Effector memory CD4-positive, alpha-beta T cell (primary cell): Measurements from ENCODE around the gene RPS6KA5.
"Not testable (repeated sequence)": the region's sequence is repeated elsewhere in the genome, so short reads cannot be mapped to it uniquely, and the experiment has no call there.

Experiments
- DNase-seq, 3 donors: peaks; one replicate each; pipeline ENCODE4 v3.0.0-alpha.2; 2020
- H3K27ac ChIP-seq: 2 replicates; pipeline ENCODE4 v1.7.0; 2013; ENCODE audit warnings: mild to moderate bottlenecking, low read length, moderate library complexity; ENCODE audit not compliant: insufficient read depth, poor library complexity, severe bottlenecking
- H3K27me3 ChIP-seq: replicated peaks from 2 replicates; pipeline ENCODE4 v1.7.0; 2013; ENCODE audit warnings: mild to moderate bottlenecking, low read length; ENCODE audit not compliant: insufficient read depth, control insufficient read depth, poor library complexity, severe bottlenecking
- H3K36me3 ChIP-seq: 2 replicates; pipeline ENCODE4 v1.7.0; 2013; ENCODE audit warnings: mild to moderate bottlenecking, low read length, moderate library complexity; ENCODE audit not compliant: control insufficient read depth, insufficient read depth
- H3K4me1 ChIP-seq: 2 replicates; pipeline ENCODE4 v1.7.0; 2013; ENCODE audit warnings: low read length, mild to moderate bottlenecking; ENCODE audit not compliant: control insufficient read depth, insufficient read depth, poor library complexity, severe bottlenecking
- H3K4me3 ChIP-seq: 2 replicates; pipeline ENCODE4 v1.7.0; 2013; ENCODE audit warnings: low read length, low read depth, mild to moderate bottlenecking; ENCODE audit not compliant: insufficient read depth, poor library complexity, severe bottlenecking
- H3K9me3 ChIP-seq: 2 replicates; pipeline ENCODE4 v1.7.0; 2013; ENCODE audit warnings: mild to moderate bottlenecking, low read length, moderate library complexity; ENCODE audit not compliant: control insufficient read depth

Gene RPS6KA5

DNA sequence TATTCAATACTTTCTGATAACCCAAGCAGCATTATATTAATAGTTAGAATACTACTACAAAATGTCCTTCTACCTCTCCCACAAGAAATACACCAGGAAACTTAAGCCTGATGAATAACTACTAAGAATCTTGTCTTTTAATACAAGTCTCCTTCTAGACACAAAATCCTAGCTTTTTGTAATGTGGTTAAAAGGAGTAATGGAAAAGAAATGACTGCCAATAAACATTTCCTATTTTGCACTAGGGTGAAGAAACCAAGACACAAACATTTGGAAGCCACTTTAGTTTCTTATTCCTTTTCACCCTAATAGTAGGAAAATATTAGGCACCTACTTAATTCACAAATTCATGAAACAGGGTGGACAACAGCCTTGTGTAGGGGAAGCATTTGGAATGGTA, 192.9 kb downstream of the RPS6KA5 start:
- no peak for DNase-seq
- no peaks in the 10 kb centered on the region for H3K27me3 ChIP-seq
- no peaks in the 10 kb centered on the region for H3K9me3 ChIP-seq
- H3K36me3 ChIP-seq: no peaks in the 10 kb centered on the region
- H3K4me1 ChIP-seq: no peaks in the 10 kb centered on the region
- no peak overlapping the region for H3K4me3 ChIP-seq
- H3K27ac ChIP-seq: no peak overlapping the region

DNA sequence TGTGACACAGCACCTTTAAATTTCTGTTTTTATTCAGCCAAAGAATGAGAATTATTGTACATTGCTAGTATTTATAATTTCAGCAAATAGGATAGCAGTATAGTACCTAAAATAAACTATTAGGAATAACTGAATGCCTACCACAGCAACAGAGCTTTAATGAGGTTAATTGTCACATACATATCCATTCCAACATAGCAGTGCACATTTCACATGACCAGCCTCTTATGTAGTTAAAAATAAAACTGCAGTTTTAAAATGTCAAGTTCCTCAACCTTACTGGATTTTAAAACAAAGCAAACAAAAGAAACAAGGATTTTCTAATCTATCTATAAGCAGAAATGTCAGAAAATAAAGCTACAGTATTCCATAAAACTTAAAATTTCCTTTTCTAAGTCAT, 193.6 kb downstream of the RPS6KA5 start:
- H3K4me3 ChIP-seq: no peak overlapping the region
- no peak for DNase-seq
- H3K27ac ChIP-seq: no peak overlapping the region
- no peaks in the 10 kb centered on the region for H3K27me3 ChIP-seq
- no peaks in the 10 kb centered on the region for H3K9me3 ChIP-seq
- H3K36me3 ChIP-seq: no peaks in the 10 kb centered on the region
- H3K4me1 ChIP-seq: no peaks in the 10 kb centered on the region

DNA sequence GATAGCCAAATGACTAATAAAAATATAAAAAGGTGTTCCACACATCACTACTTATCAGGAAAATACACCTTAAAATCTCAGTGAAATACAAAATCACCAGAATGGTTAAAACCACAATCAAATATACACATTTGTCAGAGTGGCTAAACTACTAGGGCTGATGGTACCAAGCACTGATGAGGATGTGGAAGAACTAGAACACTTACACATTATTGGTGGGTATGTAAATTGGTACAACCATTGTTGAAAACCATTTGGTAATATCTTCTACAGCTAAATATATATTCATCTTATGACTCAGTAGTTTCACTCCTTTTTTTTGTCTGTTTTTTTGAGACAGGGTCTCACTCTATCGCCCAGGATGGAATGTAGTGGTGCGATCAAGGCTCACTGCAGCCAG, 195.7 kb downstream of the RPS6KA5 start:
- H3K27ac ChIP-seq: no peak overlapping the region
- no peak for DNase-seq
- no peaks in the 10 kb centered on the region for H3K4me1 ChIP-seq
- H3K9me3 ChIP-seq: no peaks in the 10 kb centered on the region
- no peak overlapping the region for H3K4me3 ChIP-seq
- no peaks in the 10 kb centered on the region for H3K27me3 ChIP-seq
- H3K36me3 ChIP-seq: no peaks in the 10 kb centered on the region

DNA sequence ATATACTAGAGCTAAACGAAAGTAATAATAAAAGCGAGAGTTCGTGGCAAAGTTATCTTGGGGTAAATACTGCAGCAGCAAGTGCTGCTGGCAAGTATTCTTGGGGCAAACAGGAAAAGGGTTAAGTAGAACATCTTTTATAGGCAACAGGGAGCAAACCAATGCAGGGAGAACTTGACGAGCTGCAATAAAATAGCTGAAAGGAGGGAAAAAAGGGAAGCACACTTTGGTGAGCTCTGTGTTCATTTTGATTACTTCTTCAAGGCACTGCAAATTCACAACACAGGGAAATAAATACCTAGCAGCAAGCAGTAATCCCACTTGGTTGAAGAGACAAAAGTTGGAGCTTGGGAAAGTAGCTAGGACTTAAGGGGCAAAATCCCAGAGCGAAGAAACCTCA, 201.9 kb downstream of the RPS6KA5 start:
- Histone ChIP-seq H3K27ac (no peak overlapping the region), H3K36me3 (no peaks in the 10 kb centered on the region), H3K27me3 (no peaks in the 10 kb centered on the region), H3K4me1 (no peaks in the 10 kb centered on the region), H3K9me3 (no peaks in the 10 kb centered on the region), H3K4me3 (no peak overlapping the region)
- DNase-seq: no peak

DNA sequence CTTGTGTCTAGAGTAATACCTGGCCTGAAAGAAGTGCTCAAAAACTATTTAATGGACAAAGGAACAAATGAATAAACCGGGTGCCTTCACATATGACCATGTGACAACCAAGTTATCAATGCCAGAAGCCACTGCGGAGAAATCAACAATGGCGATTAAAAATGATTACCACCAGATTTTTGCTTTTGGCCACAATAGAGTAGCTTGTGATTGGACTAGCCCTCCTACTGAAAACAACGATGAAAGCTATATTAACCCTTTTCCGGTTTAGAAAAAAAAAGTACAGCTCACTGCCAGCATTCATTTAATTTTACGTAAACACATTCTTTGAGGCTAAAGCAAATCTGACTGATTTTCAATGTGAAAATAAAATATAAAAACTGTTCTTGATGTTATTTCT, 202.6 kb downstream of the RPS6KA5 start:
- DNase-seq: no peak
- H3K4me1 ChIP-seq: no peaks in the 10 kb centered on the region
- no peaks in the 10 kb centered on the region for H3K36me3 ChIP-seq

DNA sequence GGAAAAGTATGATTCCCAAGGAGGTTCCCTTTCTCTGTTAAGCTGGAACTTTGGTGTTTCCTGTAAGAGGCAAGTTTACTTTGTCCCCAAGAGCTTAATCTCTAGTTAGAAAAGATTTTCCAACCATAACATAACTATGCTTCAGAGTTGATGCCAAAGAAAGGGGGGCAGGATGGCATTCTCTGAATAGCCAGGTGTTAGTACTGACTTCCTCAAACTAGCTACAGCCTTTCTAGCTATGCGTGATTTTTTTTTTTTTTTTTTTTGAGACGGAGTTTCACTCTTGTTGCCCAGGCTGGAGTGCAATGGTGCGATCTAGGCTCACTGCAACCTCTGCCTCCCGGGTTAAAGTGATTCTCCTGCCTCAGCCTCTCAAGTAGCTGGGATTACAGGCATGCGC, 204.3 kb downstream of the RPS6KA5 start:
- not testable (repeated sequence) for H3K9me3 ChIP-seq, H3K4me3 ChIP-seq, H3K4me1 ChIP-seq, H3K36me3 ChIP-seq, H3K27ac ChIP-seq, DNase-seq, H3K27me3 ChIP-seq

More for the DNA sequence above, 202.6 kb downstream of the RPS6KA5 start:
- Histone ChIP-seq H3K4me3 (no peak overlapping the region), H3K27me3 (no peaks in the 10 kb centered on the region), H3K27ac (no peak overlapping the region), H3K9me3 (no peaks in the 10 kb centered on the region)

DNA sequence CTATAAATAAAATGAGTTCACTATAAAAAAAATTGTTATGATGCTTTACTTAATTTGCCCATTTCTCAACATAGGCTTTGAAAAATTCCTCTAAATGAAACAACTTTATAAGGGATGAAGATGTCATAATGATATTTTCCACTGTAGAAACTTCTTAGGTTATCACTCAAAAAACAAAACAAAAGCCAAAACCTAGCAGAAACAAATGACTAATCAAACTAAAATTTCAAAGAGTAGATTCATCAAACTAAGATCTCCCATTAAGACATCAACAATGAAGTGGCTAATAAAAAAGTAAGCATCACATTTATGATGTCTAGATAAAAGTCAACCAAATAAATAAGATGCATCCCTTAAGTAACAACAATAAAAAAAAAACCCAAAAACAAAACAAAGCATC, 207.3 kb downstream of the RPS6KA5 start:
- Histone ChIP-seq H3K4me1 (no peaks in the 10 kb centered on the region), H3K27me3 (no peaks in the 10 kb centered on the region), H3K4me3 (no peak overlapping the region), H3K27ac (no peak overlapping the region), H3K36me3 (no peaks in the 10 kb centered on the region), H3K9me3 (no peaks in the 10 kb centered on the region)
- no peak for DNase-seq

DNA sequence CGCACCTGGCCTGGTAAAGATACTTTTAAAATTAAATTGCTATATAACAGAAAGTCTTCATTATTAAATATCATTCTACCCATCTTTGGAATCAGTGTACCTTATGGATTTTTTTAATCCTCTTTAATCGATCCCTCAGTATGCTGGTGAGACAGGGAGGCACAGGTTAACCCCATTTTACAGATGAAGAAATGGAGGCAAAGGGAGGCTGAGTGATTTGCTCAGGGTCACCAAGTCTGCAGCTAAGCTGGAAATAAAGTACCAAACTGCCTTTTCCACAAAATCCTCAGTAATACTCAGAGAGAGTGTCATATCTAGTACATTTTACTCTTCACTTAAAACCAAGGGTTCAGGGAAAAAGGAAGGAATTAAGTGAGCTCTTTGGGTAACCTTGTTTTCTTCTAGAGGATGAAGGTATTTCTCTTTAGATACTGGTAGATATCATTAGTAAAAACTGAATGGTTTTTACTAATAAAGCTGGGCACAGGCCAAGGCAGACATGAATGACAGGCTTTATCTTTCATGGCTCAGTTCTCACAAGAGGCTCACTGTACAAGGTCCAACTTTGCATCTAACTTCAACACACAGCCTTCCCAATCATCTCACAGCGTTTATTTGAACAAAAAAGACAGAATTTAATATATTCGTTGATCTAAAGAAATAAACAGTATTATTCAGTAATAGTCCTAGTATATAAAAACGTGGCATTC, 209.0 kb downstream of the RPS6KA5 start:
- DNase-seq: no peak
- H3K27me3 ChIP-seq: no peaks in the 10 kb centered on the region
- no peak overlapping the region for H3K27ac ChIP-seq
- no peaks in the 10 kb centered on the region for H3K9me3 ChIP-seq
- no peak overlapping the region for H3K4me3 ChIP-seq
- H3K4me1 ChIP-seq: no peaks in the 10 kb centered on the region
- H3K36me3 ChIP-seq: no peaks in the 10 kb centered on the region

DNA sequence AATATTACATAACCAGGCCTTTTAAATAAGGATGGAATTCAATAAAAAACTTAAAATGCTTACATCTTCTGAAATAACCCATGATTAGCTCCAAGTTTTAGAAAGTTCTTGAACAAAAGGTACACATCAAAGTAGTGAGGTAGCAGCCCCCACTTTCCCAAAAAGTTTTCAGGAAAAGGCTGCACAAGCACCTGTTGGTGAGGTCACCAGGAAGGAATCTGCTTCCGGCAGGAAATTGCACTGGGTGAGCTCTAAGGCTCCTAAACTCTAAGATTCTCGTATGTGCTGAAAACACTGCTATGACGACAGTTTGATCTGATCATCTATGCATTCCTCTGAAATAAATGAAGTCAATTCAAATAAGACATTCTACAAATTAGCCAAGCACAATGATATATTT, 210.0 kb downstream of the RPS6KA5 start:
- no peaks in the 10 kb centered on the region for H3K27me3 ChIP-seq

DNA sequence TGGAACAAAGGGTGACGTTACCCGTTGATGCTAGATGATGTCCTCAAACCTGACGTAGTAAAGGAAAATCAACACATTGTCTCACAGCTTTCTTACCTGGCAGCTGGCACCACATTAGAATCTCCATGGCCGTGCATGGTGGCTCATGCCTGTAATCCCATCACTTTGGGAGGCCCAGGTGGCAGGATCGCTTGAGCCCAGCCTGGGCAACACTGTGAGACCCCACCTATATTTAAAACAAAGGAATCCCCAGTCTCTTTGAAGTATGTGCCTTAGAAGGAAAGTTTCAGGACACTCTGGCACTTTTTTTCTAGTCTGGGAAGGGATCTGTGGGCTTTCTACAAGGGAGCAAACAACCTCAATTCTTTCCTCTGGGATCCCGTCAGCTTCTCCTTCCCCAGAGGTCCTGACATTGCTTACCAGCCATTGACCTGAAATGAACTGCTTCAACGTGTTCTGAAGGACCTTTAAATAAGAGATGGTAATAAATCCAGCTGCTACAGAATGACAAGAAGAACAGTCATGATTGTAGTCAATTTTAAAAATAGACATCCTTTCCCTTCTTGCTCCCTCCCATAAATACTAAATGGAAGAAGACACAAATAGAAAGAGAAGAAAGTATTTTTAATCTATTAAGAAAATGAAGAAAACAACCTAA, 210.5 kb downstream of the RPS6KA5 start:
- no peak for DNase-seq
- Histone ChIP-seq H3K27ac (no peak overlapping the region), H3K27me3 (no peaks in the 10 kb centered on the region), H3K9me3 (no peaks in the 10 kb centered on the region), H3K4me3 (no peak overlapping the region), H3K4me1 (no peaks in the 10 kb centered on the region), H3K36me3 (no peaks in the 10 kb centered on the region)

More for the DNA sequence above, 210.0 kb downstream of the RPS6KA5 start:
- H3K9me3 ChIP-seq: no peaks in the 10 kb centered on the region
- no peak overlapping the region for H3K27ac ChIP-seq
- no peaks in the 10 kb centered on the region for H3K4me1 ChIP-seq
- H3K36me3 ChIP-seq: no peaks in the 10 kb centered on the region
- no peak for DNase-seq
- no peak overlapping the region for H3K4me3 ChIP-seq
